C4-2B (cell line): ENCODE results near the gene SHB.
"Not testable (repeated sequence)": the region's sequence is repeated elsewhere in the genome, so short reads cannot be mapped to it uniquely, and the experiment has no call there.

Experiments
- H3K27ac ChIP-seq: fragments of 450-650 bp; 2 replicates; pipeline ENCODE4 v1.5.1; 2017
- ZFX ChIP-seq: fragments of 450-650 bp; IDR thresholded peaks from 2 replicates; pipeline ENCODE4 v1.6.1; 2017
- TF ChIP-seq, protein P1 (sequence below): fragments of 450-650 bp; conservative IDR thresholded peaks from 2 replicates; pipeline ENCODE4 v1.5.1; 2017; ENCODE audit warnings: mild to moderate bottlenecking

SHB gene

DNA sequence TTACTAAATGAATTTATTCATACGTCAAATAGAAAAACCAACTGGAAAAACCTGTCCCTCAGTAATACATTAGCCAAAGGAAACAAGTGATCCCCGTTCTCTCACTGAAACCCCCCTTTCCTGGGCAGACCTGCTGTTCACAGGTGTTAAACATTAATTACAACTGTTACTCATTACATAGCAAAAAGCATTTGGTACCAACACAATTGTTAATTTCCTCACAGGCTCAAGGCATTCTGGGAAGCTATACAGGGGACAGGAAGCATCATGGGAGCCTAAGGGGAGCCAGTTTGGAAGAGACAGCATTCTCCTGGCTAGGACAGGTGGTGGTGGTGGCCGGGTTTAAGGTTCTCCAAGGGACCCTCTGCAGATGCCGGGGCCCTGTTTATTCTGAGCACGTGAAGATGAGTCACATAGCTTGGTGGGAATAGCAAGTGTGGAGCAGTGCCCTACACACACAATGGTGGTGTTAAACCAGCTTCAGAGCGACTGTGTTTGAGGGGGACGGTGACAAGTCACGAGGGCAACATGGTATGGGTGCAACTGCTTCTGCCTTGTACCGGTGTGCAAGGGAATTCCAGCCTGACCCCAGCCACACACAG, 102.5 kb downstream of the SHB start:
- no peak for TF ChIP-seq ZFX
- TF ChIP-seq, protein P1, sequence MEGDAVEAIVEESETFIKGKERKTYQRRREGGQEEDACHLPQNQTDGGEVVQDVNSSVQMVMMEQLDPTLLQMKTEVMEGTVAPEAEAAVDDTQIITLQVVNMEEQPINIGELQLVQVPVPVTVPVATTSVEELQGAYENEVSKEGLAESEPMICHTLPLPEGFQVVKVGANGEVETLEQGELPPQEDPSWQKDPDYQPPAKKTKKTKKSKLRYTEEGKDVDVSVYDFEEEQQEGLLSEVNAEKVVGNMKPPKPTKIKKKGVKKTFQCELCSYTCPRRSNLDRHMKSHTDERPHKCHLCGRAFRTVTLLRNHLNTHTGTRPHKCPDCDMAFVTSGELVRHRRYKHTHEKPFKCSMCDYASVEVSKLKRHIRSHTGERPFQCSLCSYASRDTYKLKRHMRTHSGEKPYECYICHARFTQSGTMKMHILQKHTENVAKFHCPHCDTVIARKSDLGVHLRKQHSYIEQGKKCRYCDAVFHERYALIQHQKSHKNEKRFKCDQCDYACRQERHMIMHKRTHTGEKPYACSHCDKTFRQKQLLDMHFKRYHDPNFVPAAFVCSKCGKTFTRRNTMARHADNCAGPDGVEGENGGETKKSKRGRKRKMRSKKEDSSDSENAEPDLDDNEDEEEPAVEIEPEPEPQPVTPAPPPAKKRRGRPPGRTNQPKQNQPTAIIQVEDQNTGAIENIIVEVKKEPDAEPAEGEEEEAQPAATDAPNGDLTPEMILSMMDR = no peak

DNA sequence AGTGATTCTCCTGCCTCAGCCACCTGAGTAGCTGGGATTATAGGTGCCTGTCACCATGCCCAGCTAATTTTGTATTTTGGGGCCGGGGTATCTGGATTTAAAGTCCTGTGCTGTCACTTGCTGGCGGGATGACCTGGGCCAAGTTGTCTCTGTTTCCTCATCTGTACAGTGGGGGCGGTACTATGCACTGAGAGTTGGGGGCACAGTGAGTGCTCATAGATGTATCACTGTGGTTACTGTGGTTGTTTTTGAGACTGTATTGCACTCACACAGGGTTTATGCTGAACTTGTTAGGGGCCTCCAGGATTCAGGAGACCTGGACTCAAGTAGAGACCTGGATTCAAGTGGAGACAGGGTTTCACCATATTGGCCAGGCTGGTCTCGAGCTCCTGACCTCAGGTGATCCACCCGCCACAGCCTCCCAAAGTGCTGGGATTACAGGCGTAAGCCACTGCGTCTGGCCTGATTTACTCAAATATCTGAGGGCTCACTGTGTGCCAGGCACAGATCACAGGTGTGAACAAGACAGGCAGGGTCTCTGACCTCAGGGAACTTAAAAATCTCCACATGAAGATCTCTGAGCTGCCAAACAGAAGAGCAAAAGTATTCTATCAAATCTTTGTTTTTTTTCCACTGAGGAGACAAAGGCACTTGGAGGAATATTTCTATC, 103.2 kb downstream of the SHB start:
- H3K27ac ChIP-seq = not testable (repeated sequence)

More for the DNA sequence above, 102.5 kb downstream of the SHB start:
- no peak overlapping the region for H3K27ac ChIP-seq

DNA sequence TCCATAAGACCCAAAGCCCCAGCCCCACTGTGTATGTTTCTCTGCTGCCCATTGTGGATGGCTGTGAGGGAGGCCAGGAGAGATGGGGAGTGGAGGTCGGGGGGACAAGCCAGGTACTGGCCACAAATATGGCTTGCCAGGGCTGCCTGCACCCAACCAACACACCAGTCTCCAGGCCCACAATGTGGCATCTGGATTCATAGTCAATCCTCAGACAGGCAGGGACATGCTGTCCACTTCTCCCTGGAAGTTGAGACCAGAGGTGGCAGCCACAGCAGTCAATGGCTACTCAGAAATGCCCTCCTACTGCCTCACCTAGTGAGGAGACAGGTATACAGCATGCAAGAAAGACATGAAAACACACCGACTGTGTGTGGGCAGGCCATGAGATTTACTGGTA, 103.9 kb downstream of the SHB start:
- no peak overlapping the region for H3K27ac ChIP-seq
- TF ChIP-seq, protein P1 = no peak
- no peak for TF ChIP-seq ZFX

DNA sequence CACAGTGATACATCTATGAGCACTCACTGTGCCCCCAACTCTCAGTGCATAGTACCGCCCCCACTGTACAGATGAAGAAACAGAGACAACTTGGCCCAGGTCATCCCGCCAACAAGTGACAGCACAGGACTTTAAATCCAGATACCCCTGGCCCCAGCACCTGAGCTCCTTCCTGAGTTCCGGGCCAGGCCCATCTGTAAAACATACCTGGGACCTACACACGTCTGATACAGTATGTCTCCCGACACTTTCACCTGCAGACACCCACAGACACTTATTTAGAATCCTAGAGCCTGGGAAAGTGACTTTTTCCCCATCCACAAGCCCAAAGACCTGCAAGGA, 104.3 kb downstream of the SHB start:
- TF ChIP-seq ZFX = no peak
- TF ChIP-seq, protein P1 = no peak
- H3K27ac ChIP-seq = no peak overlapping the region

DNA sequence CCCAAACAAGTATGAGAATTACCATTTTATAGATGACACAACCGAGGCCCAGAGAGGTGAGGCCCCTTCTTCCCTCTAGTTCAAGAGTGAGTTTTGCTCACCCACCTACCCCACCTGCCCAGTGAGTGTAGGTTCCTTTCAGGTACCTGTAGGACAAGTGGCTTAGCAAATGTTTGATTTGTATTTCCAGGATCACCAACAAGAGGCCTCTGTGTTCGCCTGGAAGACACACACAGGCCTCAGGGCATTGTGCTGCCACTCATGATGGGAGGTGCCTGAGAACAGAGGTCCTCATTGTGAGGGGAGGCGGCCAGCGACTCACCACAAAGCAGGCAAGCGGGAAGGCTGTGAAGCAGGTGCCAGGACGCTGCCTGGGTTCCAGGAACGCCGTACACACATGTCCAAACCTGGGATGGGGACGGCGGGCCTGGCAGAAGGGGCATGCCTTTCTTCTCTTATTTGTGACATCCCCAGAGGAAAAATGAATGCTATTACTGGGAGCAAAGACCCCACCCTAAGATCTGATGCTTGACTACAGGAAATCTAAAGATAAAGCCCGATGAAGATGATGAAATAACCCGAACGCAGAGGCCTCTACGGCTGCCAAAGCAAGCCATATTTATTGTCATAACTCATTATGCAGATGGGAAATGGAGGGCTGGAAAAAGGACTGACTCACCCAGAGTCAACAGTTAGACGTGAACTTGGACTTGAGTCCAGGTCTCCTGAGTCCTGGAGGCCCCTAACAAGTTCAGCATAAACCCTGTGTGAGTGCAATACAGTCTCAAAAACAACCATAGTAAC, 104.9 kb downstream of the SHB start:
- no peak overlapping the region for H3K27ac ChIP-seq
- TF ChIP-seq, protein P1 = no peak
- no peak for TF ChIP-seq ZFX

DNA sequence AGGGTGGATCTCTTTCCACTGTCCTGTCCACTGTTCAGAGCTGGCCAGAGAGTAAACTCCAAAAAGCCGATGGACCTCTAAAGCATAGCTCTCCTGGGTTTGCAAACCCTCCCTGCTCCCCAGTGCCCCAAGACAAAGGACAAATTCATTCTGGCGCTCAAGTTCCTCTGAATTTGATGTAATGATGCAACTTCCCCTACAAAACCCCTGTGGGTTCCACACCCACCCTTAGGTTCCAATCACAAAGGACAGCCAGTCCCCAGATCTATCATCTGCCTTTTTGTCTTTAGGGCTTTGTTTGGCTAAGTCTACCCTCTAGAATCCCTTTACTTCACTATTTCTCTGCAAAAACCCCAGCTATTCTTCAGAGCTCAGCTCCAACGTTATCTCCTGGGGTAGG, 107.7 kb downstream of the SHB start:
- TF ChIP-seq, protein P1 = no peak
- TF ChIP-seq ZFX = no peak
- no peak overlapping the region for H3K27ac ChIP-seq

DNA sequence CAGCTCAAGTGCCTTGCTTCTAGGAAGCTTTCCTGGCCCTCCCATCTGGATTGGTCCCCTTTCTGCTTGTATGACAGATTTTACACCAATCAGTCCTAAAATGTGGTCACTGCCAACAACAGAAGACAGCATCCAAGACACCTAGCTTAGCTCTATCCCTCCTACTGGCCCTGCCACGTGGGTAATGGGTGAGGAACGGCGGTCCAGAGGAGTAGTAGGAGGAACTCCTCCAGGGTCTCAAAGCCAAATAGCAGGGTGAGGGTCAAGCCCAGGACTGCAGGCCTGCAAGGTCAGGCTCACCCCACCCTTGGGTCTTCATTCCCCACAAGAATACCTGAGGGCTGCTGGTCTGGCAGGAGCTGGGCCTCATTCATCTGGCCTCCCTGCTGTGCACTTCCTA, 108.4 kb downstream of the SHB start:
- no peak overlapping the region for H3K27ac ChIP-seq

More for the DNA sequence above, 108.4 kb downstream of the SHB start:
- TF ChIP-seq, protein P1 = no peak
- TF ChIP-seq ZFX = no peak
